GM11168 (cell line): ENCODE measurements around the gene ADPRHL1.
"Not testable (repeated sequence)": the region's sequence is repeated elsewhere in the genome, so short reads cannot be mapped to it uniquely, and the experiment has no call there.

Source experiments
- in situ Hi-C: fragments of 300-500 bp; cut with MboI; formaldehyde crosslinking; loops from one replicate; pipeline ENCODE4 v1.12.0; 2022; ENCODE audit warnings: low sequenced_read_pairs; ENCODE audit not compliant: unreplicated experiment

The ADPRHL1 gene

DNA sequence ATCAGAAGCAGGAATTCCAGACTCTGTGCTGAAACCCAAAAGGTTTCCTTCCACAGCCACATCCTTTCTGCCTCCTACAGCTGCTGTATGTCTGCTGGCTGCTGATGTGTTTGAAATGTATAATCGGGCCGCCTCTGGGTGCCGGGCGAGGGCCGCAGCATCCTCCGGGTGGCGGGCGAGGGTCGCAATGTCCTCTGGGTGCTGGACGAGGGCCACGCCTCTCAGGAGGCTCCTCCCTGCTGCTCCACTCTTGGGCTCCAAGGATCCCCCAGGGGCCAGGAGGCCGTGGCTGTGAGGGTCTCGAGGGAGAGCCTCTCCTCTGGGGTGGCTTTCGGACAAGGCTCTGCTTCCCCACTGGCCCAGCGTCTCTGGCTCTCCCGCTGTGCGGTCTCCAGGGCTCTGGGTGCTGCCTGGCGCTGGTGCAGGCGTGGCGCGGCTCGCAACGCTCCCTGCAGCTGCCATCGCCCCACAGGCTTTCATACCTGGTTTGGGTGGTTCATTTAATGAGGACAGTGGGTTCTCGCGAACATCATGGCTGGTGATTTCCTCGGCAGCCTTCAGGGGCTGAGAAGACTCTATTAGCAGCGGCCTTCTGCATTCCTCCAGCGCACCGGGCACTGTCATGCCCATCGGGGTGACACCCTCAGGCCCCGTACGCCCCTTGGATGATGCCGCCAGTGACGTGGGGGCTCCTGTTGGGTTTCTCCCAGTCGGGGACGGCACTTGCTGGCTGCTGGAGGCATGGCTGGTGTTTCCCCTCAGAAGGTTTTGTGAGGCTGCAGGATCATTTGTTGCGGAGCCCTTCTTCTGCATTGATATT, 47.6 kb downstream of the ADPRHL1 start:
- in situ Hi-C loops, result no loop called here

GRCh38 chr13:113404723-113405471, 48.4 kb downstream of the ADPRHL1 start:
- in situ Hi-C loops, result no loop called here

DNA sequence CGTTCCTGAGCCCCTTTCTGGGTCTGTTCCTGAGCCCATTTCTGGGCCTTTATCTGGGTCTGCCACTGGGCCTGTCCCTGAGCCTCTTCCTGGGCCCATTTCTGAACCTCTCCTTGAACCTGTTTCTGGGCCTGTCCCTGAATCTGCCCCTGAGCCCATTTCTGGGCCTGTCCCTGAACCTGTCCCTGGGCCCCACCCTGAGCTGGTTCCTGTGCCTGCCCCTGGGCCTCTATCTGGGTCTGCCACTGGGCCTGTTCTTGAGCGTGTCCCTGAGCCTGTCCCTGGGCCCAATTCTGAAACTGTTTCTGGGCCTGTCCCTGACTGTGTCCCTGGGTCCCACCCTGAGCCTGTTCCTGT, 48.9 kb downstream of the ADPRHL1 start:
- in situ Hi-C loops, result no loop called here

GRCh38 chr13:113403255-113404104, 49.8 kb downstream of the ADPRHL1 start:
- in situ Hi-C loops, result no loop called here

GRCh38 chr13:113402471-113403254, 50.6 kb downstream of the ADPRHL1 start:
- in situ Hi-C loops, result no loop called here

DNA sequence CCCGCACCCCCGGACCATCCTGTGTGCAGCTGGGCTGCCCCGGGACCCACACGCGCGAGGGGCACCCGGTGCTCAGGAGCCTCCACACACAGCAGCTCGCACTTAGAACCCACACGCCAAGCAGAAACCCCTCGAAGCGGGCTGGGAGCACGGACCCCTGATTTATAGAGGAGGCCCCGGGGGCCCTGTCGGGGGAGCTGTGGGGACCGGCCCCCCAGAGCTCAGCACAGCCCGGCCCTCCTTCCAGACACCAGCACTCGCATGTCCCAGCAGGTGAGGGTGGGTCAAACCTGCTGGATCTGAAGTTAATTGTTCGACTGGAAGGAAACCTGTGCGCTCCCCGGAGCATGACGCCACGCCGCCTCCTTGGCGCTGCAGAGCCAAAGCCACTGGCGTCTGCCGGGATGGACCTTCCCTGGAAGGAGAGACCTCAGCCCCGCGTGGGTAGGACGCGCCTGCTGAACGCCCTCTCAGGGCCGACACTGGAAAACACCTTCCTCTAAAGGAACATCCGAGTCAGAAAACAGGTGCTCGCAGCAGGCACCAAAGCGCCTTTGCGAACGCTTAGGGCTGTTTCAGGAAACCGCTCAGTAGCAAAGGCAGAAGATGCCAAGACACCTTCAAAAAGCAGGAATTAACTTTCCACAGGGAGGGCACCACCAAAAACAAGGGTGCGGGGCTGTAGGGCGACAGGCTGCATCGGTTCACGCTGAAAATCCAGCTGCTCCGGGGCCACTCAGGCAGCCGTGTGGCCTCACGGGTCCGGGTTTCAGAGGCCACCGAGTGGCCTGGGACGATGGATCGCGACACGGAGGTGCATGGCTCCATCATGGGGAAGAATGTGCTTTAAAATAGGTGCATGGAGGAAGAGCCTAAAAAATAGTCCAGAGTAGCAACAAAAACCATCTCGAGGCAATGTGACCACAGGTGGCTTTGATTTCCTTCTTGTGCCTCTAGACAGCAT, 51.6 kb downstream of the ADPRHL1 start:
- in situ Hi-C loops, result no loop called here

- in situ Hi-C loops, result no loop called here
Measured at GRCh38 chr13:113400621-113401451, 52.5 kb downstream of the ADPRHL1 start.

DNA sequence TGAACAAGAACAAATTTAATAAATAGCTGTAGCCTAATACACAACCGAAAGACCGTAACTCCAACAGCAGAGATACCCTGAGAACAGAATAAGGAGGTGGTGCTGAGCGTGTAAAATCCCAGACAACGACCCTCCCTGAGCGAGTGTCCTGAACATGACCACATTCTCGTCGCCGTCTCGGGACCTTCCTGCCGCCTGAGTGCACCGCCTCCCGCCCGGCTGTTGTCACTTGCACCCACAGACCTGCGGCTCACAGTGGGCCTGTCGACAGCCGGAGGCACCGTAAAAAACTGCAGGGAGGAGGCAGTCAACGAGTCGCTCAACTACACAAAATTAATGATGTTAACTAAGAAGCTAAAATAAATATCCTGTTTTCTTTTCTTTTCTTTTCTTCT, 53.5 kb downstream of the ADPRHL1 start:
- in situ Hi-C loops, result no loop called here

DNA sequence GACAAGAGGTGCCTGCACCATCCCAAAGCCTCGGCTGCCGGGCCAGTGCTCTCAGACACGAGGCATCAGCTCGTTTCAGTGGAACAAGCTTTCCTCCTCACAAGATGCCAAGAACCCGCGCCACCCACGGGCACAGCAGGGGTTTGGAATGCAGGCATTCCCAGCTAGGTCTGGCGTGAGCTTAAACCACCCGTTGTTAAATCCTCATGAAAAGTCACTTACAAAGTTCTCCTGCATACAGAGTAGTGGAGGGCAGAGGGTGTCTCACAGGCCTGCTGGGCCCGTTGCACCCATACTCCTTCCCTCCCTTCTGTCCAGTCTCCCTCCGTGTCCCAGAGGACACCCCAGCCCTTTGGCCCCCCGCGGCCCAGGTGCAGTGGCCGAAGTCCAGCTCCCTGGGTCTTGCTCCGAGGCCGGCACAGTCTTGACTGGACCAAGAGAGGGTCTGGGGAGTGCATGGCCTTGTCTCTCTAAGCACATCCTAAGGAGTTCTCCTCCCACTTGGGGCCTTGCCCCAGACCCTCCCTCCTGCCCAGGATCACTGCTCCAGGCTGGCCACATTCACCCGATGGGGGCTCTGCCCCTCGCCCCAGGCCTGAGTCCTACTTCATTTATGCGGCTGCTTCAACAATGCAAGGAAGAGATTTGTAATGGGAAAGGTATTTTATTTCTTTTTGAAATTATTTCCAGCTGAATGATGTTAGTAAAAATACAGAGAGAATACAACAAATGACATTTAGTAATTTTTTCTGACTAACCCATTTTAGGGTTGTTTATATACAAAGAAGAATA, 54.1 kb downstream of the ADPRHL1 start:
- in situ Hi-C loops, result no loop called here

DNA sequence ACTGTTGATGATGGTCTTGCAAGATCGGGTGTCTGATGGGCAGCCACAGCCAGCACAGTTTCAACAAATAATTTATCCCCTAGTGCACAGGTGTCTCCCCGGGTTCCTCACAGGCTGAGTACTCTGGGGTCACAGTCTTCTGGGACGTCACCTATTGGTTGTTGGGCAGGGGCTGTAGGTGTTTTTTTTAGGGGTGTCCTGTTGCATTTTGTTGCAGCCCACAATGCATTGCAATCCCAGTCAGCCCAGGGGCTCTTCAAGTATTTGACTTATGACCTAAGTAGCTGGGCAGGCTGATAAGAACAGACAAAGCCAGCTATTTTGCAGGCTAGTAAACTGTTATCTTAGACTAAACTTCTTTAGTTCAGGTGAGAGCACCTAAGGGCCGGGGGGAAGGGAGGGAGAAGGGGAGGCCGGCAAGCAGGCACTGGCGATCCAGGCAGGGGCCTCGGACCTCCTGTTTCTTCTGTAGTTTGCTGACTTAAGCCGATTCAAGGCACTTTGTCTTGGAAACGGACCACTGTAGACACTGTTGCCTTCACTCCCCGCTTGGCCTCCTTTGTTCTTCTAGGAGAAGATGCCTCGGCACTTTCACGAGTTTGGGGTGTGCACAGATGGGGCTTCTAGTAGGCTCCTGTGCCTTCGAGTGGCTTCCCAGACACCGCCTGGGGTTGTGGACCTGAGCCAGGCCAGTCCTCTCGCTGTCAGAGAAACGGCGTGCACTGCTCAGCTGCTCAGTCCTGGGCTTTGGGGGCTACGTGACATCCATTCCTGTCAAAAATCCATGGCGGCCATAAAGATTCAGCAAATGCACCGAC, 55.5 kb downstream of the ADPRHL1 start:
- in situ Hi-C loops, result no loop called here

DNA sequence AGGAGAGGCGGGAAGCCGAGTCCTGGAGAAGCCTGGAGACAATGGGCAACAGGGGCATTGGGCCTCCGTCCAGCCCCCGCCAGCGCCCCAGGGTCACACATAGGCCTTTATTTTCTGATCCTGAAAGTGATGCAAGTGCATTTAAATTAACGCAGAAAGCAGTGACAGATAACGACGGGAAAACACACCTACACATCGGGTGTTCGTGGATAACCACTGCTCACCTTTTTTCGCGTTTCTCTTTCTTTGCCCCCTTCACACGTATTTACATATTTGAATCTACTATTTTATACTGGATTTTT, 59.0 kb downstream of the ADPRHL1 start:
- in situ Hi-C loops, result loop anchor here (5.0 kb wide), 1 partner anchor 452 kb away; no protein-coding TSS in a partner anchor

- in situ Hi-C loops, result loop anchor here (5.0 kb wide), 1 partner anchor 451 kb away; no protein-coding TSS in a partner anchor
Measured at GRCh38 chr13:113393563-113394338, 59.5 kb downstream of the ADPRHL1 start.

GRCh38 chr13:113393226-113393562, 60.1 kb downstream of the ADPRHL1 start:
- in situ Hi-C loops, result loop anchor here (5.0 kb wide), 1 partner anchor 451 kb away; no protein-coding TSS in a partner anchor

DNA sequence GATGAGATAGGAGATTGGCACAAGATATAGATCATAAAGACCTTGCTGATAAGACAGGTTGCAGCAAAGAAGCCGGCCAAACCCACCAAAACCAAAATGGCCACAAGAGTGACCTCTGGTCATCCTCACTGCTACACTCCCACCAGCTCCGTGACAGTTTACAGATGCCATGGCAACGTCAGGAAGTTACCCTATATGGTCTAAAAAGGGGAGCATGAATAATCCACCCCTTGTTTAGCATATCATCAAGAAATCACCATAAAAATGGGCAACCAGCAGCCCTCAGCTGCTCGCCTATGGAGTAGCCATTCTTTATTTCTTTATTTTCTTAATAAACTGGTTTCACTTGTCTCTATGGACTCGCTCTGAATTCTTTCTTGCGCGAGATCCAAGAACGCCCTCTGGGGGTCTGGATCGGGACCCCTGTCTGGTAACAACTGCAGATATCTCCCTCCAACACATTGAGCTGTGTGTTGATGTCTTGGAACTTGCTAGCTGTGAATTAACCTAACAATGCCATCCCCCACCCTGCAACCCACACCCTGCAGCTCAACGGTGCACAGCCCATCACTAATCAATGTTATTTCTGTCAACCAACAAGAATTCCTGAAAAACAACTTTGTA, 62.3 kb downstream of the ADPRHL1 start:
- in situ Hi-C loops, result loop anchor here (5.0 kb wide), 1 partner anchor 449 kb away; no protein-coding TSS in a partner anchor

- in situ Hi-C loops, result not testable (repeated sequence)
Measured at GRCh38 chr13:113389586-113389985, 63.7 kb downstream of the ADPRHL1 start.
